GM12874 (cell line): ENCODE results near the gene DOK5.

Experiments used
- TF ChIP-seq, protein P1 (sequence below): IDR thresholded peaks from 2 replicates; pipeline ENCODE4 v1.5.1; 2011; ENCODE audit warnings: low read depth, mild to moderate bottlenecking, control low read depth, low read length, moderate library complexity; ENCODE audit not compliant: insufficient read depth

DOK5 gene

DNA sequence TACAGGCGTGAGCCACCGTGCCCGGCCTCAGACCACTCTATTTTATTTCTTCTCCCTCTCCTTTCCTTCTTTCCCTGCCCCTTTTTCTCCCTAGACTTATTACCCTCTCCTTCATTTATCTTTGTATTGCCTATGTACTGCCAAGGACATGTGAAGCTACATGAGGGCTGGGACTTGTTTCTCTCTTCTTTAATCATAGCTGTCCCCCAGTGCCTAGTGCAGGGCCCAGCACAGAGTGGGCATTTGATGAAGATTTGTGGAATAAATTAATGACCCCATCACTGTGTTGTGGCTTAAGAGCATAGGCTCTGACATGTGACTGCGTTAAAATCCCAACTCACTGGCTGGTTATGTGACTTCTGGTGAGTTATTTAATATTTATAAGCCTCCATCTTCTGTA lies 6.0 kb downstream of the DOK5 start:
- TF ChIP-seq, protein P1, sequence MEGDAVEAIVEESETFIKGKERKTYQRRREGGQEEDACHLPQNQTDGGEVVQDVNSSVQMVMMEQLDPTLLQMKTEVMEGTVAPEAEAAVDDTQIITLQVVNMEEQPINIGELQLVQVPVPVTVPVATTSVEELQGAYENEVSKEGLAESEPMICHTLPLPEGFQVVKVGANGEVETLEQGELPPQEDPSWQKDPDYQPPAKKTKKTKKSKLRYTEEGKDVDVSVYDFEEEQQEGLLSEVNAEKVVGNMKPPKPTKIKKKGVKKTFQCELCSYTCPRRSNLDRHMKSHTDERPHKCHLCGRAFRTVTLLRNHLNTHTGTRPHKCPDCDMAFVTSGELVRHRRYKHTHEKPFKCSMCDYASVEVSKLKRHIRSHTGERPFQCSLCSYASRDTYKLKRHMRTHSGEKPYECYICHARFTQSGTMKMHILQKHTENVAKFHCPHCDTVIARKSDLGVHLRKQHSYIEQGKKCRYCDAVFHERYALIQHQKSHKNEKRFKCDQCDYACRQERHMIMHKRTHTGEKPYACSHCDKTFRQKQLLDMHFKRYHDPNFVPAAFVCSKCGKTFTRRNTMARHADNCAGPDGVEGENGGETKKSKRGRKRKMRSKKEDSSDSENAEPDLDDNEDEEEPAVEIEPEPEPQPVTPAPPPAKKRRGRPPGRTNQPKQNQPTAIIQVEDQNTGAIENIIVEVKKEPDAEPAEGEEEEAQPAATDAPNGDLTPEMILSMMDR = no peak

DNA sequence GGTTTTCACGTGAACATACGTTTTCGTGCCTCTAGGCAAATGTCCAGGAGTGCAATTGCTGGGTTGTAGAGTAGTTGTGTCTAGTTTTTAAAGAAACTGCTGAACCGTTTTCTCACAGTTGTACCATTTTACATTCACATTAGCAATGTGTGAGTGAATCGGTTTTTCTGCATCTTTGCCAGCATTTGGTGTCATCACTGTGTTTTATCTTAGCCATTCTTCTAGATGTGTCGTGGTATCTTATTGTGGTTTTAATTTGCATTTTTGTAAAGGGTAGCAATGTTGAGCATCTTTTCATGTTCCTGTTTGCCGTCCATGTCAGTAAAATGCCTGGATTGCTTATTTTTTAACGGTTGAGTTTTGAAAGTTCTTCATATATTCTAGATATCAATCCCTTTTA lies 10.2 kb downstream of the DOK5 start:
- TF ChIP-seq, protein P1 = no peak

DNA sequence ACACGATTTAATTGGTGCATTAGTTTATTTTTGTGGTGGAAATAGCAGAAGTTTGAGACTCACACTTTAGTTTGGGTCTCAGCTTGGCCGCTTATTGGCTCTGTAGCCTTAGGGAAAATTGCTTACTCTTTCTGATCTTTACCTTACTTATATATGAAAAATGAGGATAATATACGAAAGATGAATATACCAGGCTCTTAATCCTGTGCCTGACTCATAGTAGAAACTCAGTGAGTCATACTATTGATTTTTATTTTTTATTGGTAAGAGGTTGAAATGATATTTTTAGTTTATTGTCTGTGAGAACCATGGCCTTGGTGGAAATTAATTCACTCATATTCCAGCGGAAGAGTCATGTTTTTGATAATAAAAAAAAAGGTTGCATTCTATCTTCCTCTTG lies 11.2 kb downstream of the DOK5 start:
- TF ChIP-seq, protein P1 = no peak

DNA sequence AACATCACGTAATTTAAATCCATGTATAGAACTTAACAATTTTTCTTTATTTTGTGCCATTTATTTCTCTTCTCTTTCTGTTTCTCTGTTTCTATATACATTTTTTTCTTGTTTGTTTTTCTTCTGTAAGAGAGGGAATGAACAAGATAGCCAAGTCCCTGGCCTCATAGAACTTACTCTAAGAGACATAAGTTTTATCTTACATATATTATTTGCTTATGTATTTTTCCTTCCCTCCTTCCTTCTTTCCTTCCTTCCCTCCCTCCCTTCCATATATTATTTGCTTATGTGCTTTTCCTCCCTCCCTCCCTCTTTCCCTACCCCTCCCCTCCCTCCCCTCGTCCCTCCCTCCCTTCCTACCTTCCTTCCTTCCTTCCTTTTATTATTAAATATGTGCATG lies 13.0 kb downstream of the DOK5 start:
- TF ChIP-seq, protein P1 = no peak

DNA sequence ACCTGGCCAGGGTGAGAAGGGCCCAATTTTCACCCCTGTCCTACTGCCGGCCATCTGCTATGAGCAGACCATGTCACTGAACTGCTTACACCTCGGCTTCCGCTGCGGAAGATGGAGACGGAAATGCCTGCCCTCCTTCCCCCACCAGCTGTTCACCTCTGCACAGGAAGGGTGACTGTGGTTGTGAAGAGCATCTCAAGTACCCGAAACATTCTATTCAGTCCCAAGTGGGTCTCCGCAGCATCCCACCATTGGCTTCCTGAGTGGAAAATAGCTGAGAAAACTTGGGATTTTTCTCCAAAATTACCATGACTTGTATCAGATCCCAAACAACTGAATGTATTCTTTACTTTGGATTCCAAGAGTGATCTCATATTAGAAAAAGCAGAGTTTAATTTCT lies 16.1 kb downstream of the DOK5 start:
- TF ChIP-seq, protein P1 = no peak

DNA sequence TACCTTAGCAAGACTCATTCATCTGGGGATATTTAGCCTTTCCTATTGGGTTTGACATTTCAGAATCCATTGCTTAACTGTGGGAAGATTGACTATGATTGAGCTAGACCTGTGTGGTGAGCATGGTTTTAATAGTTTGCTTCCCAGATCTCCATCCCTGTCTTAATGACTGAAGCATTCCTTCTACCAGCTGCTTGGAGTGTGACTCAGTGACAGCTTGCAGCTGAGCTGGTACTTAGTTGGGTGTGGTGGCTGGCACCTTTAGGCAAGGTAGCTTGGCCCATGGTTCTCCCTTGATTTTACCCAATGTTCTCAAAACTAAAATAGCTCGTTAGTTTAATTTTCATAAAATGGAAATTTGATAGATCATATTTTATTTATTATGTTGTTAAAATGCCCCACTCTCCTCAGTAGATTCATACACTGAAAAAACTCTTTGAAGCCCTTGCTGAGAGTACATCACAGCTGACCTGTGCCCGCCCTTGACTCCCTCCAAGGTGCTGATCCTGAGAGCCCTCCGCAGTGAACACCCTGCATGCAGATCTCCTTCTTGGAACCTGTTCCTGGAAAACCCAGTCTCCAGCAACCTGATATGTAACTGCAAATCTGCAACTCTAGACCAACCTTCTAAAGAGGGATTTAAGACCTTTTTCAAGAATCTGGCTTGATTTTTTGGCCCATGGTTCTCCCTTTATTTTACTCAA lies 19.1 kb downstream of the DOK5 start:
- TF ChIP-seq, protein P1 = no peak

DNA sequence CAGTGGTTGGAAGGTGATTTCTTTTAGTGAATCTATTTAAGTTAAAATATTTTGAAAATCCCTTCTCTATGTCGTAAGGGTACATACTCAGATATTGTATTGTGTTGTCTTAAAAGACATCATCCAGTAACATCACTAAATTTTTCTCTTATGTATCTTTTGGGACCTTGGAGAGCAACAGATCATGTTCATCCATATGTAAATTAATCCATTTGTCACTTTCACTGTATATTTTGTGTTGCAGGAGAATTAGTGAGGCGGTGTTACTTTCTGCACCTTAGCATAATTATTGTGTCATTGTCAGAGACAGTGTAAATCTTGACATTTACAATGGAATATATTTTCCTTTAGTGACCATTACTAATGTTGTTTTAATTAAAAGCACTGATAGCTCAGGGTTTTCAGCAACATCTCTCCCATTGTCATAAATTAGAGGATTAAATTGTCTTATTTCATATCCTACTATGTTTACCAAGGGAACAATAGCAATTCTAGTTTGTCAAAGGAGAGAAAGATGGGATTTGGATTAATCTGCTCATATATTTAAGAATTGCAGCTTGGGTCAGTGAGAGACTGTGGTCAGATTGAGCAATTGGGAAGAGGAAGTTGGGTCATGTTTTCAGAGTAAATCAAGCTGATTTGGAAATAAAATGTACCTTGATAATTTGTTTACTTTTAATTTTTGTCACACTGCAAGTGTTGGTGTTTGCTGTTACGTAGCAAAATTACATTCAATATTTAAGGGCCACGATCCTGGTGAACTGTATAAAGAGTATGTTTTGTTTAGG lies 22.7 kb downstream of the DOK5 start:
- TF ChIP-seq, protein P1 = no peak
